Peyer's patch (tissue), 4 donors: ENCODE measurements around the gene MX1. TPM values are rescaled to one million over a fixed set of nuclear protein-coding genes. Genes with fewer than 3 reads are reported as not detected.

ENCODE experiments used
- DNase-seq, 3 donors: peaks; one replicate each; pipeline ENCODE4 v3.0.0-alpha.2; 2017 to 2019
- H3K27ac ChIP-seq, 4 donors: fragments of 200-600 bp; sonication (generic); one replicate each; pipeline ENCODE4 v1.5.1; 2016 to 2019
- H3K27me3 ChIP-seq, 2 donors: fragments of 200-600 bp; sonication (generic); one replicate each; pipeline ENCODE4 v1.5.1; 2019
- H3K36me3 ChIP-seq, 3 donors: fragments of 200-600 bp; sonication (generic); one replicate each; pipeline ENCODE4 v1.5.1; 2016 to 2019
- H3K4me1 ChIP-seq, 4 donors: fragments of 200-600 bp; sonication (generic); one replicate each; pipeline ENCODE4 v1.5.1; 2016 to 2019
- H3K4me3 ChIP-seq, 4 donors: fragments of 200-600 bp; sonication (generic); 1 replicate in 3 of 4; 2 replicates in 1 of 4; pipeline ENCODE4 v1.5.1; 2016 to 2019; ENCODE audit warnings: mild to moderate bottlenecking in 1 of 4
- H3K9me3 ChIP-seq, 4 donors: fragments of 200-600 bp; sonication (generic); one replicate each; pipeline ENCODE4 v1.5.1; 2016 to 2019; ENCODE audit warnings: mild to moderate bottlenecking in 1 of 4
- CTCF ChIP-seq, 6 experiments: fragments of 450-650 bp in 4 of 6; fragments of 200-600 bp in 2 of 6; sonication (generic) in 1 of 6; IDR thresholded peaks; one replicate each; pipeline ENCODE4 v1.5.1; 2017 to 2019; ENCODE audit warnings: antibody characterized with exemption in 6 of 6, mild to moderate bottlenecking in 3 of 6, moderate library complexity in 1 of 6
- POLR2A ChIP-seq, 2 donors: fragments of 450-650 bp; IDR thresholded peaks; one replicate each; pipeline ENCODE4 v1.5.1; 2017; ENCODE audit warnings: antibody characterized with exemption in 2 of 2, mild to moderate bottlenecking in 2 of 2, moderate library complexity in 2 of 2
- total RNA-seq, 4 donors: library from RNA; depleted of rRNA; stranded (reverse); fragments of >200 nt; gene quantifications; one replicate each; pipeline ENCODE4 v1.1.0, GENCODE V29; 2016

MX1 gene
- total RNA-seq, 4 donors from 2014 or later, result 52.4 to 109 (median 78.9) TPM

- Histone ChIP-seq H3K9me3 (no peaks in the 10 kb centered on the region), H3K4me1 (no peaks in the 10 kb centered on the region), H3K4me3 (no peak overlapping the region), H3K36me3 (peaks cover 0 to 97% (median 0%) of the 10 kb centered on the region in 3 donors), H3K27me3 (no peaks in the 10 kb centered on the region), H3K27ac (no peak overlapping the region)
- TF ChIP-seq CTCF (IDR thresholded peaks at IDR 0.05) (no peak), POLR2A (IDR thresholded peaks at IDR 0.05) (no peak)
- no peak for DNase-seq
Measured at GRCh38 chr21:41441546-41441945, 15.5 kb downstream of the MX1 start.

- Histone ChIP-seq H3K4me3 (no peak overlapping the region), H3K9me3 (no peaks in the 10 kb centered on the region), H3K27ac (no peak overlapping the region), H3K27me3 (no peaks in the 10 kb centered on the region), H3K4me1 (no peaks in the 10 kb centered on the region), H3K36me3 (peaks cover 0 to 97% (median 0%) of the 10 kb centered on the region in 3 donors)
- no peak for TF ChIP-seq POLR2A (IDR thresholded peaks at IDR 0.05)
- no peak for TF ChIP-seq CTCF (IDR thresholded peaks at IDR 0.05)
- DNase-seq, result no peak
Measured at GRCh38 chr21:41442481-41443186, 16.6 kb downstream of the MX1 start.

- Histone ChIP-seq H3K4me3 (no peak overlapping the region), H3K4me1 (no peaks in the 10 kb centered on the region), H3K9me3 (no peaks in the 10 kb centered on the region), H3K27ac (no peak overlapping the region), H3K36me3 (peaks cover 0 to 94% (median 0%) of the 10 kb centered on the region in 3 donors), H3K27me3 (no peaks in the 10 kb centered on the region)
- DNase-seq, result peak in 1 of 3 donors; percentile 3
- TF ChIP-seq CTCF (IDR thresholded peaks at IDR 0.05), result no peak
Measured at GRCh38 chr21:41443562-41443961, 17.5 kb downstream of the MX1 start.

- DNase-seq, result peak in 1 of 3 donors; percentile 24
Measured at GRCh38 chr21:41444703-41445464, 18.8 kb downstream of the MX1 start.

GRCh38 chr21:41445465-41445862, 19.4 kb downstream of the MX1 start:
- Histone ChIP-seq H3K27ac (no peak overlapping the region), H3K4me1 (no peaks in the 10 kb centered on the region), H3K36me3 (peaks cover 0 to 92% (median 0%) of the 10 kb centered on the region in 3 donors), H3K27me3 (no peaks in the 10 kb centered on the region), H3K9me3 (no peaks in the 10 kb centered on the region), H3K4me3 (no peak overlapping the region)
- DNase-seq, result peak in 1 of 3 donors; percentile 23
- TF ChIP-seq POLR2A (IDR thresholded peaks at IDR 0.05), result no peak
- TF ChIP-seq CTCF (IDR thresholded peaks at IDR 0.05), result no peak

More at GRCh38 chr21:41444703-41445464, 18.8 kb downstream of the MX1 start:
- Histone ChIP-seq H3K9me3 (no peaks in the 10 kb centered on the region), H3K4me3 (no peak overlapping the region), H3K36me3 (peaks cover 0 to 92% (median 0%) of the 10 kb centered on the region in 3 donors), H3K27ac (no peak overlapping the region), H3K27me3 (no peaks in the 10 kb centered on the region), H3K4me1 (no peaks in the 10 kb centered on the region)
- no peak for TF ChIP-seq POLR2A (IDR thresholded peaks at IDR 0.05)
- no peak for TF ChIP-seq CTCF (IDR thresholded peaks at IDR 0.05)
